GM12873 (cell line): ENCODE measurements around the gene PRR16.
A peak's percentile ranks its signal among the peaks of the same experiment; 100 is the strongest.

Experiments used
- CTCF ChIP-seq: IDR thresholded peaks from 2 replicates; pipeline ENCODE4 v1.5.1; 2012; ENCODE audit warnings: low read depth, mild to moderate bottlenecking, moderate library complexity, low read length, control low read depth; ENCODE audit not compliant: insufficient read depth; ENCODE audit errors: missing control alignments

PRR16 gene

GRCh38 chr5:120518581-120518980 lies 54.5 kb downstream of the PRR16 start:
- TF ChIP-seq CTCF: no peak

DNA sequence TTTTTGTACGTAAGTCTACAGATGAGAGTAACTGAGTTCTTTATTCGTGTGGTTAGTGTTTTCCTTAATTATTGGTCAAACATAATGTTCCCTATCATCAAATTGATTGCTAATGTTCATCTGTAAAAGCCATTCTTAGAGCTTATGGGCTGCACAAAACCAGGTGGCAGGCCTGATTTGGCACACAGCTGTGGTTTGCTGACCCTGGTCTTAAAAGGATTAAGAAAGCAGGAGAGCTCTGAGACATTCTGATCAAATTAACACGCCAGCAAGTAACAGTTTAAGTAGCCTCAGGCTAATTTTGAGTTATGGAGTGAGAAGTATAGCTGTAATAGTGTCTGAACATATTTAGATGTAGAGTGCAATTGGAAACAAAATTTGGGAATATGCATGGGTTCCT lies 63.2 kb downstream of the PRR16 start:
- TF ChIP-seq CTCF: no peak

DNA sequence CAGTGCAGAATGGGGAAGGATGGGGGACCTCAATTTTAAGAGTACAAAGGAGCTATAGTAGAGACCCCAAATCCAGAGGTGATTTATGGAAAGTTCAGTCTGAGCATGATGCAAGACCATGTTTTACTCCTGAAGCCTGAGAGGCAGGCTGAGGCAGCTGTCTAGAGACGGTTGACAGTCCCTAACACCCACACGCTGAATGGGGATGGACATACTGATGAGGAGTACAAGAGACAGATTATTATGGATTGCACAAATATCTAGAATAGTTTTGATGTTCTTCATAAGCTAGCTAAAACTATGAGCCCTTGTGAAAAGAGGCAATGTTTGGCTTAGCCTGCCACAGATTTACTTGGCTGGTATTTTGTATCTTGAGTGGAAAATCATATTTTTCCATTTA lies 64.5 kb downstream of the PRR16 start:
- TF ChIP-seq CTCF: no peak

- no peak for TF ChIP-seq CTCF
These were observed 65.3 kb downstream of the PRR16 start for GRCh38 chr5:120529386-120529785.

DNA sequence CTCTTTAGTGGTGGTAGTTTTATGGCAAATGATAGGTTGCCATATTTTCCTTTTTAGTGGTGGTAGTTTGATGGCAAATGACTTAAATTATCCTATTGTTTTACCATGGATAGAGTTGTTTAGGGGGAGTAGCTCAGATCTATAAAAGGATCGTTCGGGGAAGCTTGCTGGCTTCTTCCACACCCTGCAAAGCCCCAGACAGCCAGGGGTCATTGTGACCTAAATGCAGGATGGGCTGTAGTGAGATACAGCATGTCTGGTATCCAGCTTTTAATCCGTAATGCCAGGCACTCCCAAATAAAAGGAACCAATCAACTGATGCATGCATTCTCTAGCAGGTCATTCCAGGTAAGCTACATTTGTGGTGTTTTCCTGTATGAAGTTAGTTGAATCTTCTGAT lies 67.1 kb downstream of the PRR16 start:
- TF ChIP-seq CTCF: no peak

DNA sequence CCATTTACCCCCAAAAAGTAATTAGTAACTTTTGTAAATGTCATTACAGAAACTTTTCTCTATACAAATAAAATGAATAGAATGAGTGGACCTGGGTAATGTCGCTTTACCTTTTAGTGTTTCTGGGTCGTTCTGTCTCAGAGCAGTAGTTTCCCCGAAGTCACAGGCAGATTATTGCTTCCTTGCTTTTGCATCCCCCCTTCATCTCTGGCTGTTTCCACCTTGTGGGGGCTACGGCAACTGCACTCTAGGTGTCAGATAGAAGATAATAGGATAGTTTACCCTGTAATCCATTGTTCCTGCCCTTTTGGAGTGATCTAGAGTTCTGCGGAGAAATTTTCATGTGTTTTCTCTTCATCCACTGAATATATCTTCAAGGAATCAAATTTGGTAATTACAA lies 68.7 kb downstream of the PRR16 start:
- TF ChIP-seq CTCF: peak; percentile 31

DNA sequence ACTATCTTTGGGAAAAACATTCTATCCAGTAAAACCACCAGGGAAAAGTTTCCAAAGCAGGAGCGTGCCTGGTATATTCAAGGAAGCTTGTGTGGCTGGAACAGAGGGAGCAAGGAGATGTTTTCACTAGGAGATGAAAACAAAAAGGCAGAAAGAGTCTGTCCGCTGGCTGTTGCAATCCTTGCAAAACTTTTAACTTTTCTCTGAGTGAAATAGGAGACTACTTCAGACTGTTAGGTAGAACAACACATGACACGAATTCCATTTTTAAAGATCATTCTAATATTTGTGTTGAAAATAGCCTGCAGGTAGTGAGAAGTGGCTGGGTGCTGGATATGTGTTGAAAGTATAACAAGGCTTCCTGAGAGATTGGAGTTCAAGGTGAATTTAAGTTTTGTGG lies 69.5 kb downstream of the PRR16 start:
- no peak for TF ChIP-seq CTCF

DNA sequence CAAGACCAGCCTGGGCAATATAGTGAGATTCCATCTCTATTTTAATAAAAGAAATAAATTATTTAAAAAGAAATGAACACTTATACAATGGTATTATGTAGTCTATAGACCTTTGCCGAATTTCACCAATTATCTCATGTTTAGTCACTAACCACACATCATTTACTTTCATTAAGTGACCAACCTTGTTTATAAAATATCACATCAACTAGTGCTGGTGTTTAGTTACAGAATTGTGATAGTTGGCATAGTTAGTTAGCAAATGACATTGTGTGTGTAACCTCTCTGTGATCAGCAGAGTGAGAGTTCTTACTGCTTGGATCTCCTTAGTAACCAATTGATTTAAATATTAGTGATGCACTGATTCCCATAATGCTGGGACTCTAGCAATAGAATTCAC lies 71.8 kb downstream of the PRR16 start:
- TF ChIP-seq CTCF: no peak
